Activated B cell treated with CpG ODN at 0.5 μM for 24 hours (primary cell): Measurements from ENCODE around the gene SLC2A4RG. TPM values are rescaled to one million over a fixed set of nuclear protein-coding genes. Genes with fewer than 3 reads are reported as not detected.

ENCODE experiments used
- ATAC-seq: fragments of 200-7000 bp; cut with Tn5 transposase; one replicate; pipeline ENCODE4 v1.10.0; 2021; ENCODE audit warnings: low read depth, mild to moderate bottlenecking, moderate library complexity
- CTCF ChIA-PET: fragments of 350-600 bp; sonication (Branson Sonifier 250); formaldehyde crosslinking; loops from one replicate; lab custom pipeline; 2021; ENCODE audit warnings: antibody characterized with exemption; lab: Charles Lee
- POLR2A ChIA-PET: fragments of 350-600 bp; sonication (Branson Sonifier 250); formaldehyde crosslinking; loops from one replicate; lab custom pipeline; 2021; ENCODE audit warnings: antibody characterized with exemption; lab: Charles Lee
- DNase-seq: peaks from one replicate; pipeline ENCODE4 v3.0.0; 2022
- H3K27ac Mint-ChIP-seq: one replicate; pipeline ENCODE4 v1.8.0; 2020; ENCODE audit warnings: mixed read lengths
- H3K27me3 Mint-ChIP-seq: one replicate; pipeline ENCODE4 v1.8.0; 2021; ENCODE audit warnings: mixed read lengths
- H3K36me3 Mint-ChIP-seq: one replicate; pipeline ENCODE4 v1.8.0; 2021; ENCODE audit warnings: low read depth, mixed read lengths
- H3K4me1 Mint-ChIP-seq: one replicate; pipeline ENCODE4 v1.8.0; 2021; ENCODE audit warnings: mixed read lengths
- H3K4me3 Mint-ChIP-seq: one replicate; pipeline ENCODE4 v1.8.0; 2020; ENCODE audit warnings: mild to moderate bottlenecking, mixed read lengths
- H3K9me3 Mint-ChIP-seq: one replicate; pipeline ENCODE4 v1.8.0; 2020; ENCODE audit warnings: mixed read lengths
- intact Hi-C: fragments of 100-400 bp; cut with micrococcal nuclease; formaldehyde crosslinking; loops from one replicate; pipeline ENCODE4 v1.15.1; 2024
- total RNA-seq: library from RNA; stranded (reverse); gene quantifications from 2 replicates; pipeline ENCODE4 v1.2.3, GENCODE V29; 2022
- TF ChIP-seq, protein P1 (sequence below): fragments of 200-600 bp; IDR thresholded peaks from one replicate; pipeline ENCODE4 v1.8.0; 2022; ENCODE audit warnings: antibody characterized with exemption, mild to moderate bottlenecking

SLC2A4RG gene
- total RNA-seq, 1 donor from 2014 or later = 28.1 TPM

DNA sequence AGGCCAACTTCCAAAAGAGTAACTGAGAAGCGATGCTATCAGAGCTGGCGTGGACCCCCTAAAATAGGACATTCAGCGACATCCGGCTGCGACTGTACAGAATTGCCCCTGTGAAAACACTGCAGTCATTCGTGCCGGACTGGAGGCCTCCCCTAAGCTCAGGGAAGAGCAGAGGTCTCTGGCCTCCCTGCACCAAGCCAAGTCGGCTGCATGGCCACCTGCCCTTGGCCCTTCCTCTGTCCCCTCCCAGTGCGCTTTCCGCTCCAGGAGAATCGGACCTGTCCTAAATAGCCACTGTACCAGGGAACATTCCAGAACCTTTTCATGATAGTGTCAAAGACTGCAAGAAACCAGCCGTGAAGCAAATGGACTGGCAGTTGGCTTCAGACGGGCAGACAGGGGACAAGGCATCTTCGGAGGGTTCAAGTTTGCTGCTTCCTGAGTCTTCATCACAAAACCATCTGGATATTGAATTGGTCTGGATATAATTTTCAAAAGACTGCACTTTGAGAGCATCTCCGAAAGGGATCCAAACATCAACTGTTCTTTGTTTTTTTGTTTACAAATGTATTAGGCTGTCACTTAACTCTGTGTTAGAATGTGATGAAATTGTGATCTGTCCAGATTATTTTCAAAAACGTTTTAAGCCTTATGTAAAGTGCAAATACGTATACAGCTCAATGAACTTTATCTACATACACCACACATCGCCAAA lies 16.5 kb downstream of the SLC2A4RG start:
- intact Hi-C loops = no loop called here
- ATAC-seq (no peak), DNase-seq (no peak)
- ChIA-PET CTCF (no interaction called here), POLR2A (no interaction called here)
- Mint-ChIP-seq H3K9me3 (no peaks in the 10 kb centered on the region), H3K27me3 (peaks cover 4% of the 10 kb centered on the region), H3K27ac (no peak overlapping the region), H3K4me3 (no peak overlapping the region), H3K4me1 (no peaks in the 10 kb centered on the region), H3K36me3 (no peaks in the 10 kb centered on the region)
- TF ChIP-seq, protein P1, sequence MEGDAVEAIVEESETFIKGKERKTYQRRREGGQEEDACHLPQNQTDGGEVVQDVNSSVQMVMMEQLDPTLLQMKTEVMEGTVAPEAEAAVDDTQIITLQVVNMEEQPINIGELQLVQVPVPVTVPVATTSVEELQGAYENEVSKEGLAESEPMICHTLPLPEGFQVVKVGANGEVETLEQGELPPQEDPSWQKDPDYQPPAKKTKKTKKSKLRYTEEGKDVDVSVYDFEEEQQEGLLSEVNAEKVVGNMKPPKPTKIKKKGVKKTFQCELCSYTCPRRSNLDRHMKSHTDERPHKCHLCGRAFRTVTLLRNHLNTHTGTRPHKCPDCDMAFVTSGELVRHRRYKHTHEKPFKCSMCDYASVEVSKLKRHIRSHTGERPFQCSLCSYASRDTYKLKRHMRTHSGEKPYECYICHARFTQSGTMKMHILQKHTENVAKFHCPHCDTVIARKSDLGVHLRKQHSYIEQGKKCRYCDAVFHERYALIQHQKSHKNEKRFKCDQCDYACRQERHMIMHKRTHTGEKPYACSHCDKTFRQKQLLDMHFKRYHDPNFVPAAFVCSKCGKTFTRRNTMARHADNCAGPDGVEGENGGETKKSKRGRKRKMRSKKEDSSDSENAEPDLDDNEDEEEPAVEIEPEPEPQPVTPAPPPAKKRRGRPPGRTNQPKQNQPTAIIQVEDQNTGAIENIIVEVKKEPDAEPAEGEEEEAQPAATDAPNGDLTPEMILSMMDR = no peak

DNA sequence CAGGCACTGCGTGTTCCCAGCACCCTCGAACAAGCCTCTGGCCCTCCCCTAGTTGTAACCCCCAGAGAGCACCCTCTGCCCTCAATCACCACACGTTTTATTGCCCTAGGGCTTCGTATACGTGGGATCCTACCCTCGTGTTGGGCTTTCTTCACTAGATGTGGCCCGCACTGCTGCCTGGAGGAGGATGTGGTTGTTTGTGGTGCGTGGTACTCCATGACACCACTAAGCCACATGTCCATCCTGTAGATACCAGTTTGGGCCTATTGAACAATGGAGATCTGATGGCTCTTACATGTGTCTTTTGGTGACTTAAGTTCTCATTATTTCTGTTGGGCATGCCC lies 17.0 kb downstream of the SLC2A4RG start:
- intact Hi-C loops = no loop called here

DNA sequence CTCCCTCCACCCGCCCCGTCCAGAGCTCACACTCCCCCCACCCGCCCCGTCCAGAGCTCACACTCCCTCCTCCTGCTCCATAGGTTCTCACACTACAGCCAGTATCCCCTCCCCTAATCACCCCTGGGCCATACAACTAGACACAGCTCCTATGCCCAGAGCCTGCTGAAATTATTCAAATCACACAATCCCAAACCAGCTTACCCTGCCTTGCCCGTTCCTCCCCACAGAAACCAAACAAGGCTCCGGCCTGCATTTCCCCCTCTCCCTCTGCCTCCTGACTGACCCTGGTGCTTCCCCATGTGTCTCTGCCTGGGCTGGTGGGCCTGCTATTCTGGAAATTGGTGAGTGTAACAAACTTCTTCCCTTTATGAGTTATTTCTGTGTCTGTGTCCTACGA lies 18.6 kb downstream of the SLC2A4RG start:
- Mint-ChIP-seq H3K4me3 (no peak overlapping the region), H3K27ac (no peak overlapping the region), H3K9me3 (no peaks in the 10 kb centered on the region), H3K27me3 (peaks cover 4% of the 10 kb centered on the region), H3K4me1 (no peaks in the 10 kb centered on the region), H3K36me3 (no peaks in the 10 kb centered on the region)
- CTCF ChIA-PET = no interaction called here
- DNase-seq (no peak), ATAC-seq (no peak)
- POLR2A ChIA-PET = no interaction called here
- TF ChIP-seq, protein P1 = no peak
- intact Hi-C loops = no loop called here

More for the DNA sequence above, 17.0 kb downstream of the SLC2A4RG start:
- ChIA-PET POLR2A (no interaction called here), CTCF (no interaction called here)
- Mint-ChIP-seq H3K4me1 (no peaks in the 10 kb centered on the region), H3K4me3 (no peak overlapping the region), H3K36me3 (no peaks in the 10 kb centered on the region), H3K27me3 (peaks cover 4% of the 10 kb centered on the region), H3K9me3 (no peaks in the 10 kb centered on the region), H3K27ac (no peak overlapping the region)
- DNase-seq (no peak), ATAC-seq (no peak)
- TF ChIP-seq, protein P1 = no peak

DNA sequence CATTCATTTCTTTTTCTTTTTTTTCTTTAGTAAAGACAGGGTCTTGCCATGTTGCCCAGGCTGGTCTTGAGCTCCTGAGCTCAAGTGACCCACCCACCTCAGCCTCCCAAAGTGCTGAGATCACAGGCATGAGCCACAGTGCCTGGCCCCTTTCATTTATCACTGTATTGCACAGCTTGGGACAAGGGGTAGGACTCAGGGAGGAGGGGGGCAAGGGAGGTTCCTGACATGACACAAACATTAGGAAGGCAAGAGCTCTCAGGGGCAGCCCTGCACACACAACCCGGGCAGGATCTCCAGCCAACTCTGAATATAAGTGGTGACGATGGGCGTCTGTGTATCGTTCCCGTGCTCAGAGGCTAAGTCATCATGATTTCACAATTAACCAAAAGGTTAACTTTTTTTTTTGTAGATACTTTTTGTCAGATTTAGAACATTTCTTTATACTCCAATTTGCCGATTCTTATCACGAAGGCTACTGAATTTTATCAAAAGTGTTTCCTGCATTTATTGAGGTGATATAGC lies 19.9 kb downstream of the SLC2A4RG start:
- DNase-seq (no peak), ATAC-seq (no peak)
- intact Hi-C loops = no loop called here
- H3K4me3 Mint-ChIP-seq = no peak overlapping the region
- TF ChIP-seq, protein P1 = no peak
- H3K4me1 Mint-ChIP-seq = no peaks in the 10 kb centered on the region
- peaks cover 4% of the 10 kb centered on the region for H3K27me3 Mint-ChIP-seq
- ChIA-PET POLR2A (no interaction called here), CTCF (interaction anchor here (0.6 to 1.9 kb wide), 2 partner anchors 26 to 118 kb away, joined by 4 read pairs; no protein-coding TSS in a partner anchor)
- no peak overlapping the region for H3K27ac Mint-ChIP-seq
- H3K36me3 Mint-ChIP-seq = no peaks in the 10 kb centered on the region
- H3K9me3 Mint-ChIP-seq = no peaks in the 10 kb centered on the region

DNA sequence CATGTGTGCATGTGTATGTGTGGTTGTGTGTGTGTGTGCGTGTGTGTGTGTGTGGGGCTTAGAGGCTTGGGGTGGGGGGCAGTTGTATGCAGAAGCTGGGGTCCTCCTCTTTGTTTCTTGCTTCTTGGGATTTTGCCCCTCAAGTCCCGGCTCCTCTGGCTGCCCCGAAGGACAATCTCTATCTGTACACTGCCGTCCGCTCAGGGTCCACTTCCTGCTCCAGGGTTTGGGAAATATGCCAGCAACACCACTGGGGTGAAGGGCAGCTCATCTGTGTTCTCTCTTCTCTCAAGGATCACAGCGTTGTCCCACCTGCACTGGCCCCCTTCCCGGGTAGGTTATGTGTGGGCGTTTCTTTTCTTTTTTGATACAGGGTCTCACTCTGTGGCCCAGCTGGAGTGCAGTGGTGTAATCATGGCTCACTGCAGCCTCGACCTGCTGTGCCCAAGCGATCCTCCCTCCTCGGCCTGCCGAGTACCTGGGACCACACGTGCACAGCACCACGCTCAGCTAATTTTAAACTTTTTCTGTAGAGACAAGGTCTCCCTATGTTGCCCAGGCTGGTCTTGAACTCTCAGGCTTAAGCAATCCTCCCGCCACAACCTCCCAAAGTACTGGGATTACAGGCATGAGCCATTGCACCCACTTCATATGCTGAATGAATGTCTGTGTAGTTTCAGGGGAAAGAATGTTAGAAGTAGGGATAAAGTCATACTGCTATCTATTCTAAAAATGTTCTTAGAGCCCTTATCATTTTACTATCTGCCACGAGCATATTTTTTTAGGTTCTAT lies 25.7 kb downstream of the SLC2A4RG start:
- DNase-seq = no peak
- POLR2A ChIA-PET = no interaction called here
- no peak overlapping the region for H3K4me3 Mint-ChIP-seq
- H3K36me3 Mint-ChIP-seq = no peaks in the 10 kb centered on the region
- H3K27me3 Mint-ChIP-seq = no peaks in the 10 kb centered on the region
- H3K27ac Mint-ChIP-seq = no peak overlapping the region
- TF ChIP-seq, protein P1 = no peak
- CTCF ChIA-PET = no interaction called here
- H3K4me1 Mint-ChIP-seq = no peaks in the 10 kb centered on the region
- no peaks in the 10 kb centered on the region for H3K9me3 Mint-ChIP-seq
- intact Hi-C loops = no loop called here
- ATAC-seq = no peak
